ENCODE results near the gene EZR.

GRCh38 chr6:158767709-158768108, 51.5 kb downstream of the EZR start:
- TF ChIP-seq CTCF (IDR thresholded peaks at IDR 0.05; ENCODE audit: low read length) (no peak), EZH2 (IDR thresholded peaks at IDR 0.05; ENCODE audit: borderline replicate concordance, low read length) (no peak)
